ENCODE measurements around the gene PIGT. TPM values are rescaled to one million over a fixed set of nuclear protein-coding genes. Genes with fewer than 3 reads are reported as not detected.

PIGT gene
- total RNA-seq, 2 donors from 2014 or later: 104 to 129 TPM

Small RNA genes within 50 kb of the gene (microRNA-seq; reads per million reads assigned to microRNA genes)
- gene MIR6812: 0 reads per million in 2 donors

Other genes with a start within 250 kb of the PIGT start
- 1 to 10 TPM in 1 of 2 donors, not detected in 1; 1.4 TPM for gene PI3, start 241.2 kb upstream of the PIGT start, total RNA-seq
- not detected for gene SEMG1, start 209.1 kb upstream of the PIGT start, total RNA-seq
- not detected for gene SEMG2, start 194.8 kb upstream of the PIGT start, total RNA-seq
- 10 to 100 TPM; 44.2 to 86.7 TPM for gene SLPI, start 161.6 kb upstream of the PIGT start, total RNA-seq
- gene RBPJL, start 109.3 kb upstream of the PIGT start, total RNA-seq: not detected
- gene MATN4, start 107.8 kb upstream of the PIGT start, total RNA-seq: not detected
- 100 to 1,000 TPM in 1 of 2 donors, 10 to 100 TPM in 1; 51.4 to 152 TPM for gene SDC4, start 67.7 kb upstream of the PIGT start, total RNA-seq
- gene SYS1, start 53.0 kb upstream of the PIGT start, total RNA-seq: 10 to 100 TPM; 23.4 to 24.1 TPM
- gene TP53TG5, start 37.8 kb upstream of the PIGT start, total RNA-seq: 1 to 10 TPM in 1 of 2 donors, under 1 TPM in 1; 0.68 to 2.0 TPM
- gene DBNDD2, start 7.9 kb upstream of the PIGT start, total RNA-seq: 100 to 1,000 TPM; 177 to 200 TPM
- gene WFDC2, start 53.6 kb downstream of the PIGT start, total RNA-seq: 1 to 10 TPM in 1 of 2 donors, under 1 TPM in 1; 0.52 to 6.9 TPM
- not detected for gene SPINT3, start 99.5 kb downstream of the PIGT start, total RNA-seq
- not detected for gene WFDC6, start 123.3 kb downstream of the PIGT start, total RNA-seq
- under 1 TPM in 1 of 2 donors, not detected in 1; 0.68 TPM for gene EPPIN, start 131.3 kb downstream of the PIGT start, total RNA-seq
- not detected for gene WFDC8, start 163.1 kb downstream of the PIGT start, total RNA-seq
- gene WFDC10A, start 213.6 kb downstream of the PIGT start, total RNA-seq: not detected
- not detected for gene WFDC9, start 215.1 kb downstream of the PIGT start, total RNA-seq

Data from left cardiac atrium (tissue), 2 donors.